HG03342 (cell line): ENCODE data around the gene SYVN1.

Experiments used
- ATAC-seq: cut with Tn5 transposase; IDR thresholded peaks from one replicate; pipeline ENCODE4 v1.9.1; 2021; ENCODE audit warnings: mild to moderate bottlenecking, moderate library complexity; ENCODE audit not compliant: unreplicated experiment

Gene SYVN1

DNA sequence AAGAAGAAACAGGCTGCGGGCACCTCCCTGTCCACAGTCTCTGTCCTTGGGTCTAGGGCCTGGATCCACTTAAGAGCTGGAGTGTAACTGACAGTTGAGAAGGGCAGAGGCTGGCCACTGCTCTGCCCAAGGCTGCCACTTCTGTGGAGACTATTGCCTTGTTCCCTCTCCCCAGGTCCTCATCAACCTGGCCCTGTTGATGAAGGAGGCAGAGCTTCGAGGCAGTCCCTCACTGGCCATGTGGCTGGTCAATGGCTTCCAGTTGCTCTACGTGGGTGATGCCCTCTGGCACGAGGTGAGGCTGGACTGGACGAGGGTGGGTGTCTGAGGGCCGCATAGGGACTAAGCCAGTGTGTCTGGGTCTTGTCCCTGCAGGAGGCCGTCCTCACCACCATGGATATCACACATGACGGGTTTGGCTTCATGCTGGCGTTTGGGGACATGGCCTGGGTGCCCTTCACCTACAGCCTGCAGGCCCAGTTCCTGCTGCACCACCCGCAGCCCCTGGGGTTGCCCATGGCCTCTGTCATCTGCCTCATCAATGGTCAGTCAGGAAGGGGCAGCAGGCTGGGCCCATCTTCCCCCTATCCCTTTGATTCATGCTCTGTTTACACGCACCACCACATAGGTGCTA lies 19.7 kb downstream of the SYVN1 start:
- no peak for ATAC-seq

DNA sequence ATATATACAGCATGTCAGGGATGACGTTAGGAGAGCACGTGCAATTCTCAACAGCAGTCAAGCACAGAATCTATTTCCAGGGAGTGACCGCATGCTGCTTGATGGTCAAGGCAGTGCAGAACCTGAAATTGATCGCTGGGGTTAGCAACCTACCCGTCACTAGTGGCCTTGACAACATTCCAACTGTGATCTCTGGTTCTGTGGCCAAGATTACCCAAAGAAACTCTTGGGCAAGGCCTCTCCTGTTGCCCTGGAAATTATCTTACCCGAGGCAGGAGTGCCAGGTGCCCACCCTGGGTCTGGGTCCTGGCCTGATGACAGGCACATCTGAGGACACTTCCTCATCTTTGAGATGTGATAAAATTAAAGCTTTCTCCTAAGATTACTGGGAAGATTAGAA lies 20.5 kb downstream of the SYVN1 start:
- no peak for ATAC-seq

DNA sequence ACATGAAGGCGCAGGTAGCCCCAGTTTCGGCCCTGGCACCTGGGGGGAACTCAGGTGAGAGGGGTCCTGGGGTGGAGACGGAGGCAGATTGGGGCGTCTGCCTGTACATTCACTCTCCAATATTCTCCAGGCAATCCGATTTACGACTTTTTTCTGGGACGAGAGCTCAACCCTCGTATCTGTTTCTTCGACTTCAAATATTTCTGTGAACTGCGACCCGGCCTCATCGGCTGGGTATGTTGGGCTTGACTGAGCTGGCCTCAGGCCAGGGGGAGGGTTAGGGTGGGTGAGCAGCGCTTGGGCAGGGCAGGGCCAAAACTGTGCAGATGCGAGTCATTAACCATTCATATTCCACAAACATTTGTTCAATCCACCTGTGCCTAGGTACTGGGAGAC lies 21.0 kb downstream of the SYVN1 start:
- no peak for ATAC-seq

DNA sequence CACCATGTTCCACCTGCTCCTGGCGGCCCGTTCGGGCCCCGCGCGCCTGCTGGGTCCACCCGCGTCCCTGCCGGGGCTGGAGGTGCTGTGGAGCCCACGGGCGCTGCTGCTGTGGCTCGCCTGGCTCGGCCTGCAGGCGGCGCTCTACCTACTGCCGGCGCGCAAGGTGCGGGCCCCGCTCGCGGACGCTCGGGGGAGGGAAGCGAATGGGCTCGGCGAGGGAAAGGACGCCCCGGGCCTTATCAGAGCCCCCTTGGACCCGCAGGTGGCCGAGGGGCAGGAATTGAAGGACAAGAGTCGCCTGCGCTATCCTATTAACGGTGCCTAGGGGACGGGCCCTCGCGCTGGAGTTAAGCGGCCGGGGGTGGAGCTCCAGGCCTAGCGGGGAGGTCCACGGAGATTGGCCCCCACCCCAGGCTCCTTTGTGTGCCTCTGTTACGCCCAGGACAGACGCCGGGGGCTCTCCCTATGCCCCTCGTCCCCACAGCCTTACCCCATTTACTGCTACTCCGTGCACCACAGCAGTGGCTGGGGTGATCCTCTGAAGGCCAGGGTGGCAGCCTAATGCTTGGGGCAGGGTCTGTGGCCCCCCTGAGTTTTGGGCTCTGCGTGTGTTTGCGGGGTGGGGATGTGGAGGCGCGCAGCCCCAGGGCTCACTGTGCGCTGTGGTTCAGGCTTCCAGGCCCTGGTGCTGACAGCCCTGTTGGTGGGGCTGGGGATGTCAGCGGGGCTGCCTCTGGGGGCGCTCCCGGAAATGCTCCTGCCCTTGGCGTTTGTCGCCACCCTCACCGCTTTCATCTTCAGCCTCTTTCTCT lies 21.6 kb downstream of the SYVN1 start:
- ATAC-seq: no peak

DNA sequence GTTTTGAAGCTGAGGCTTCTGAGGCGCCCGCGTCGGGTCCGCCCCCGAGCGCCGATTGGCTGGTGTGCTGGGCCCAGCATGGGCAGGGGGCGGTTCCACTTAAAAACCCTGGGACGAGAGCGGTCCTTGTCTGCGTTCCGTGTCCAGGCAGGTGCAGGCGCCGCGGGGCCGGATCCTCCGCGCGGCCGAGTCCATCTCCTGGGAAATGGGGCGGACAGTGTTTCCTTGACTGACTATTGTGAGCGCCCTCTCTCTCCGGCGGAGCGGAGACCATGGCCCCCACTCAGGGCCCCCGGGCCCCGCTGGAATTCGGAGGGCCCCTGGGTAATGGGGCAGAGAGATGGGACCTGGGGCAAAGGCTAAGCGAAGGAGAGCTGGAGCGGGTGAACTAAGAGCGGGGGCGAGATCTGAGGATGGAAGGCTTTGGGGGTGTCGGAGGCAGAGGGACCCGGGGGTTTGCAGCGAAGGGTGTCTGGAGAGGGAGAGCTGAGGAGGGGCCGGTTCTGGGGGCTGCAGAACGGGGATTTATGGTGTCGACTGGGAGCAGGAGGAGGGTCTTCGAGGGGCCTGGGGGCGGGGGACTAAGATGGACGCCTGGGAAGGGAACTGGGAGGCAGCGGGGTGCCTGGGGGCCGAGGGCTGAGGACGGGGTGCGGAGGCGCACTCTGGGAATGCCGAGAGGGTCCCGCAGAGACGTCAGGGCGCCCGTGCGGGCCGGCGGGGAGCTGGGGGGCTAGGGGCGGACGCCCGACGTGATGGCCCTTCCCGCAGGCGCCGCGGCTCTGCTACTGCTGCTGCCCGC lies 22.4 kb downstream of the SYVN1 start, which contains the start of gene TM7SF2:
Gene TM7SF2 (plus strand): TSS at position 129 of the 802 bp plus-strand sequence. CDS start 144 bp downstream, at position 273.
- peak; percentile 58 for ATAC-seq

DNA sequence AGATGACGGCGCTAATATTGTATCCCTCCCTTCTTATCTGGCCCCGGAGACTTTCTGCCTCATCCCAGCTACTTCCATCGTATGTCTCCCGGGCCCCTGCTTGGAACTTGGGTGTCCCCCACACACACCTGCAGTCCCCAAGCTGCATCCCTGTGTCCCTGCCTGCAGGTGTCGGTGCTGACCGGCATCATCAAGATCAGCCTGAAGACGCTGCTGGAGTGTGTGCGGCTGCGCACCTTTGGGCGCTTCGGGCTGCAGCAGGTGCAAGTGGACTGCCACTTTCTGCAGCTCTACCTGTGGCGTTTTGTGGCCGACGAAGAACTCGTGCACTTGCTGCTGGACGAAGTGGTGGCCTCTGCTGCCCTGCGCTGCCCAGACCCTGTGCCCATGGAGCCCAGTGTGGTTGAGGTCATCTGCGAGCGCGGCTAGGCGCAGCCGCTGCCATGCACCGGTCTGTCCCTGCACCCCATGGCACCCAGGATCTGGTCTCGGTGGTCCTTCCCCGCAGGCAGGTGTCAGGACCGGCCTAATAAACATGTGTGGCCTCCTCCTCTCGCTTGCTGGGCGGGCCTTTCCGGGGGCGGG lies 23.1 kb downstream of the SYVN1 start:
- no peak for ATAC-seq

DNA sequence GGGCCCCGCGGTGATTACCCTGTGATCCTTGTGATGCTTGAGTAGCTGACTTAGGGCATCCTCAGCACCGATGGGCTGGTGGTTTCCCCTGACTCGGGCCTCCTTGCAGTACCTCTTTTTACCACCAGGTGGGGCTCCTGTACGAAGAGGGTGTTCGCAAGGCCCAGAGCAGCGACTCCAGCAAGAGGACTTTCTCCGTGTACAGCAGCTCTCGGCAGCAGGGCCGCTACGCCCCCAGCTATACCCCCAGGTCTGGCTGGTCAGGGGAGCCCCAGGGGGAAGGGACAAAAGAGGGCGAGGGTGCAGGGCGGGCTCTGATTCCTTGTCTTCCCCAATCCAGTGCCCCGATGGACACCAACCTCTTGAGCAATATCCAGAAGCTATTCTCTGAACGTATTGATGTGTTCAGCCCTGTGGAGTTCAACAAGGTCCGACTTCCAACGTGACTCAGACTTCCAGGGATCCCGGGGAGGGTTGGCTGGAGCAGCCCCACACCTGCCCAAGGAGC lies 23.9 kb downstream of the SYVN1 start:
- peak; percentile 32 for ATAC-seq

DNA sequence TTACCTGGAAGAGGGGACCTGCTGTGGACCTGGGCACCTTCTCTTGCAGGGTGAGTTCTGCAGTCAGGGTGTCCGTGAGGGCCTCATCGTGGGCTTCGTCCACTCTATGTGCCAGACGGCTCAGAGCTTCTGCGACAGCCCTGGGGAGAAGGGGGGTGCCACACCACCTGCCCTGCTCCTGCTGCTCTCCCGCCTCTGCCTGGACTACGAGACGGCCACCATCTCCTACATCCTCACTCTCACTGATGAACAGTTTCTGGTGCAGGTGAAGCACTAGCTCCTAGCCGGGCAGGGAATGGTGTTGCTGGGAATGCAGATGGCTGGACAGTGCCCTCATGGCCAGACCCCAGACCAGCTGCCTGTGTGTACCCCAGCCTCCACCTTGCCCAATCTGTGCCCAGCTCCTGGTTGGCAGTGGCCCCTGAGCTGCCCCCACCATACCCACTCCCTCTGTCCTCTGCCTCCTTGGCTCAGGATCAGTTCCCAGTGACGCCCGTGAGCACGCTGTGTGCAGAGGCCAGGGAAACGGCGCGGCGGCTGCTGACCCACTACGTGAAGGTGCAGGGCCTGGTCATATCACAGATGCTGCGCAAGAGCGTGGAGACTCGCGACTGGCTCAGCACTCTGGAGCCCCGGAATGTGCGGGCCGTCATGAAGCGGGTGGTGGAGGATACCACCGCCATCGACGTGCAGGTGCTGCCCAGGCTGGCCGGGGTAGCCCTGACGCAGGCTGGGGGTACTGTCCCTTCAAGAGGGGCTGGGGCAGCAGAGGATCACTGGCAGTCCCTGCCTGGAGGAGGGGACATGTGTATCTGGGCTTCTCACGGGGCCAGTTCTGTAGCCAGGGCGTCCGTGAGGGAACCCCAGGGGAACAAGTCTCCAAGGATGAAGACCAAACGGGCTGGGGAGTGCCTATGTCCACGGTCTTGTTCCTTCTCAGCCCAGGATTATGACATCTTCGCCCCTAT lies 24.8 kb downstream of the SYVN1 start:
- ATAC-seq: no peak

DNA sequence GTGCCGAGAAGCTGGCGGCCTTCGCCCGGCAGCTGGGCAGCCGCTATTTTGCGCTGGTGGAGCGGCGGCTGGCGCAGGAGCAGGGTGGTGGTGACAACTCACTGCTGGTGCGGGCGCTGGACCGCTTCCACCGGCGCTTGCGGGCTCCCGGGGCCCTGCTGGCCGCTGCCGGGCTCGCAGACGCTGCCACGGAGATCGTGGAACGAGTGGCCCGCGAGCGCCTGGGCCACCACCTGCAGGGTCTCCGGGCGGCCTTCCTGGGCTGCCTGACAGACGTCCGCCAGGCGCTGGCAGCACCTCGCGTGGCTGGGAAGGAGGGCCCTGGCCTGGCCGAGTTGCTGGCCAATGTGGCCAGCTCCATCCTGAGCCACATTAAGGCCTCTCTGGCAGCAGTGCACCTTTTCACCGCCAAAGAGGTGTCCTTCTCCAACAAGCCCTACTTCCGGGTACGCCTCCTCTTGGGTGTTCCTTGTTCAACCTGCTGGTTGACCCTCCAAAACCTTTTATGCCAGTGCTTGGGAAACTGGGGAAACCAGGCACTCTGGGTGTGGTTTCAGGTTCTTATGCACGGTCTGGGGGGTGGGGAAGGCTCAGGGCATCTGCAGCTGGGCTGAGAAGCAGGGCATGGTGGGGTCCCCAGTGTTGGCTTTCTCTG lies 25.7 kb downstream of the SYVN1 start:
- no peak for ATAC-seq

DNA sequence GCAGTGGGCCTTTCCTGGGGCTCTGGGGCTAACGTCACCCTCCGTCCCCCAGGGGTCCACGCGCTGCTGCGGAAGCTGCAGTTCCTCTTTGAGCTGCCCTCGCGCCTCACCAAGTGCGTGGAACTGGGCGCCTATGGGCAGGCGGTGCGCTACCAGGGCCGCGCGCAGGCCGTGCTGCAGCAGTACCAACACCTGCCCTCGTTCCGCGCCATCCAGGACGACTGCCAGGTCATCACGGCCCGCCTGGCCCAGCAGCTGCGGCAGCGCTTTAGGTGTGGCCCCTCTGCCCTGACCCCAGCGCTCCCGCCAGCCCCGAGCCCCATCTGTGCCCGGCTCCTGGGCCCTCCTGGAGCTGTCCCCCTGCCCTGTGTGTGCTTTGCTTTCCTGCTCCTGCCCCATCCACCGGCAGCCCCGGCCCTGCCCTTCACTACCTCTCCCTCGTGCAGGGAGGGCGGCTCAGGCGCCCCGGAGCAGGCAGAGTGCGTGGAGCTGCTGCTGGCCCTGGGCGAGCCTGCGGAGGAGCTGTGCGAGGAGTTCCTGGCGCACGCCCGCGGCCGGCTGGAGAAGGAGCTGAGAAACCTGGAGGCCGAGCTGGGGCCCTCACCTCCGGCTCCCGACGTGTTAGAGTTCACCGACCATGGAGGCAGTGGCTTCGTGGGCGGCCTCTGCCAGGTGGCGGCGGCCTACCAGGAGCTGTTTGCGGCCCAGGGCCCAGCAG lies 26.4 kb downstream of the SYVN1 start:
- no peak for ATAC-seq

DNA sequence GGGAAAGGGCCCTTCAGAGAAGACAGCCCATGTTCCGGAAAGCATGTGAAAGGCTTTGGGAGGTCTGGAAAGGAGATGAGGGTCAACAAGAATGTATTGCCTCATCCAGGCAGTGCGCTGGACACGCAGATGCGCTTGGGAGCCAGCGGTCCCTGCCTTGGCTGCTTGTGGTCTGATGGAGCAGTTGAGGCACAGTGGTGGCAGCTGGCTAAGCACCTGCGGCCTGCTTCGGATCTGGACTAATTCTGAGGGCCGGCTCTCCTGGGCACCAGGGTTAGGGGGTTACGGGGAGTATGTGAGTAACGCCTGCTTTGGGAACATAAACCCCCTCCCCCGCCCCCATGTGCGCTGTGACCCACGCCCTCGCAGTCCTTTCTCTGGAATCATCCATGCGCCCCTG lies 27.2 kb downstream of the SYVN1 start:
- no peak for ATAC-seq

DNA sequence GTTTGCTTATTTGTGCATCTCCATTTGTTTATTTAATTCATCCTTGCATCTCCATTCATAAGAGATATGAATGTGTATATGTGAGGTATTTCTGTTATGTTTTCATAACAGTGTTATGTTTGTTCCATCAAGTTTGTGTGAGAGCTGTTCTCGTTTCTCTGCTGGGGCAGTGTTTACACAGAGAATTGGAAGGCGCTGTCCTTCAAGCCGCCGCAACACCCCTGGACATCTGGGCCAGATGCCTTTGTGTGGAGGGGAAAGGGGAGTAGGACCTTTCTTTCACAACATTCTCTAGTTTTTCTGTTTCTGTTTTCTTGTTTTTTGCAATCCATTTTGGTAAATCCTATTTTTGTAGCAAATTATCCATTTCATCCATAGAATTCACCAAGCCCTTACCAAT lies 29.7 kb downstream of the SYVN1 start:
- ATAC-seq: no peak

DNA sequence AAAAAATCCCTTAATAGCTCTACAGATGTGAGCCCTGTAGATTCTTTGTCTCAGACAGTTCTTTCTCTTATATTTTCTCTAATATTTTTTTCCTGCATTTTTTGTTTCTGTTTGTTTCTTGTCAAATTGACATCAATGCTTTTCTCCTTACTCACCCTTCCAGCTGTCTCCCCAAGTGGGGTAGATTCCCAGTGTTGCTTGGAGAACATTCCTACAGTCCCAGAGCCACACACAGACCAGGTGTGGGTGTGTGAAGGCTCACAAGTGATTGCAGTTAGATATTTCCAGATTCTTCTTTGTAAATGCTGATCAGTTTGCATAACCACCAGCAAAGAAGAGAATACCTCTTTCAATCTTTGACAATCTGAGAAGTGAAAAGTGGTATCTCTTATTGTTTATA lies 30.8 kb downstream of the SYVN1 start:
- no peak for ATAC-seq

DNA sequence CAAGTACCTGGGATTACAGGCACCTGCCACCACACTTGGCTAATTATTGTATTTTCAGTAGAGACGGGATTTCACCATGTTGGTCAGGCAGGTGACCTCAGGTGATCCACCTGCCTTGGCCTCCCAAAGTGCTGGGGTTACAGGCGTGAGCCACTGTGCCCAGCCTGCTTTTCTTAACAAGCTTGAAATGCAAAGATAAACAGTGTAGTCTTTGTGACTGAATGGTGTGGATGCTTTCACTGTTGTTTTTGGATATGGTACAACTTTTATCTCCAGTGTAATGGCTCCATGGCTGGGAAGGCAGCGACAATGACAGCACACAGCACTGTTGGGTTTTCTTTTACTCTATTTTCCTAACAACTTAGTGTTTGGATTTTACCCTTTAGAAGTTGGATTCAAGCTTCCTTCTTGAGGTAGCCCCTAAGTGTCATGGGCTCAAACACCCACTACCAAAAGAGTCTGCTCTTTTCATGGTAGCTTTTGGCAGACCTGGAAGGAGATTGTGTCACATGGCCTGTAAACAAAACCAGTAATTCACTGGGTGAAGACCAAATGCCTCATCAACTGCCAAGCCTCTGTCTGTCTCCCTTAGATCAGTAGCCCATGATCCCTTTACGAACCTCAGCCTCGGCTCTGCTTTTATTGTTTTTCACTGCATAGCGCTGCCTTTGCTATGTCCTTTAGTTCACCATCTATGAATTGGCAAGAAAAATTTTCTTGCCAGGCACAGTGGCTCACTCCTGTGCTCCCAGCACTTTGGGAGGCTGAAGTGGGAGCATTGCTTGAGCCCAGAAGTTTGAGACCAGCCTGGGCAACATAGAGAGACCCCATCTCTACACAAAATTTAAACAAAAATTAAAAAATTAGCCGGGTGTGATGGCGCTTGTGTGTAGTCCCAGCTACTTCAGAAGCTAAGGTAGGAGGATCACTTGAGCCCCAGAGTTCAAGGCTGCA lies 31.9 kb downstream of the SYVN1 start:
- ATAC-seq: no peak

DNA sequence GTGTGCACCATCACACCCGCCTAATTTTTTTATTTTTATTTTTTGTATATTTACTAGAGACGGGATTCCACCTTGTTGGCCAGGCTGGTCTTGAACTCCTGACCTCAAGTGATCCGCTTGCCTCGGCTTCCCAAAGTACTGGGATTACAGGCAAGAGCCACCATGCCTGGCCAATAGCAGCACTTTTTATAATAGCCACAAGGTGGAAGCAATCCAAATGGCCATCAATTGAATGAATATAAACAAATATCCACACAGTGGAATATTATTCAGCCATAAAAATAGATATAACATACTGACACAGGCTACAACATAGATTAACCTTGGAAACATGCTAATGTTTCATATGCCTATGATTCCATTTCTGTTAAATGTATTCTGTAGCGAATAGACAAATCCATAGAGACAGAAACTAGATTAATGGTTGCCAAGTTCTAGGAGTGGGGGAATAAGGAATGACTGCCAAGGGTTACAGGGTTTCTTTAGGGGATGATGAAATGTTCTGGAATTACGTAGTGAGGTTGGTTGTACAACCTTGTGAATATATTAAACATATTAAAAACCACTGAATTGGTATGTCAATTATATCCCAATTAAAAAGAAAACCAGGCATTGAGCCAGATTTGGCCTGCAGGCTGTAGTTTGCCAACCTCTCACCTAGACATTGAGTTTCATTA lies 33.5 kb downstream of the SYVN1 start:
- no peak for ATAC-seq

DNA sequence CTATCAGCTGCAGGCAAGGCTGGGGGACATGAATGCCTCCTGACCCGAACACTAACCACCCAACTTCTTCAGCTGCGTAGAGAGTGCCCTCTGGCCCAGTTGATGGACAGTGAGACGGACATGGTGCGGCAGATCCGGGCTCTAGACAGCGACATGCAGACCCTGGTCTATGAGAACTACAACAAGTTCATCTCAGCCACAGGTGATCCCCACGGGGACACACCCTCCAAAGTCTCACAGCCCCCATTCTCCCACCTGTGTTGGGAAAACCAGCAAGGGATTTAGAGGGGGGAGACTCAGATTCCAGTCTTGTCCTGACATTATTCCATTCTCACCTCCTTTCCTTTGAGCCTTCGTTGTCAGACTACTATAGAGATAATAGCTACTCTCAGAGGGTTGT lies 37.4 kb downstream of the SYVN1 start:
- no peak for ATAC-seq
